ENCODE data around the gene PRR22.

PRR22 gene

DNA sequence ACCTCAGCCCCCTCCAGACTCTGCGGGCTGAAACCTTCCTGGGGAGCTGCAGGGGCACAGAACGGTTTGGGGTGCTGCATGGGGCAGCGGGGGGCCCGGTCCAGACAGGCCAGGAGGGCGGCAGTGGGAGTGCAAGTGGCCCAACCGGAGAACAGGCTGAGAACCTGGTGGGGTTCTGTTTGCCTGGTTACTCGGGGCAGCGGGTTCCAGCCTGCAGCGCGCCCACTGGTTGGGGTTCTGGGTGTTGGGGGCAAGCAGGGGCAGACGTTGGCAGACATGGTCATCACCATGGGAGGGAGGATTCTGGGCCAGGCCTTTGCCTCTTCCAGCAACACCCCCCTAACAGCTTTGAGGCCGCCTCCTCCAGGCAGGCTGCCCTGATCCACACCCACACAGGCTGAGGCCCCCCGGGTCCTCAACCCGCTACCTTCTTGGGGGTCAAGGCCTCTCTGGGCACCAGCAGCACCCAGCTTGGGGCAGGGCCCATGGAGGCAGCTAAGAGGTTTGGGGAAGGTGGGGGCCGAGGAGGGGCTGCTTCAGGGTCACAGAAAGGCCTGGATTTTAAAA lies at the start of gene PRR22:
Gene PRR22 (minus strand): TSS at position 166 of the 567 bp plus-strand sequence. CDS start 86 bp downstream, at position 80.
- DNase-seq (ENCODE audit: low read depth): no peak

DNA sequence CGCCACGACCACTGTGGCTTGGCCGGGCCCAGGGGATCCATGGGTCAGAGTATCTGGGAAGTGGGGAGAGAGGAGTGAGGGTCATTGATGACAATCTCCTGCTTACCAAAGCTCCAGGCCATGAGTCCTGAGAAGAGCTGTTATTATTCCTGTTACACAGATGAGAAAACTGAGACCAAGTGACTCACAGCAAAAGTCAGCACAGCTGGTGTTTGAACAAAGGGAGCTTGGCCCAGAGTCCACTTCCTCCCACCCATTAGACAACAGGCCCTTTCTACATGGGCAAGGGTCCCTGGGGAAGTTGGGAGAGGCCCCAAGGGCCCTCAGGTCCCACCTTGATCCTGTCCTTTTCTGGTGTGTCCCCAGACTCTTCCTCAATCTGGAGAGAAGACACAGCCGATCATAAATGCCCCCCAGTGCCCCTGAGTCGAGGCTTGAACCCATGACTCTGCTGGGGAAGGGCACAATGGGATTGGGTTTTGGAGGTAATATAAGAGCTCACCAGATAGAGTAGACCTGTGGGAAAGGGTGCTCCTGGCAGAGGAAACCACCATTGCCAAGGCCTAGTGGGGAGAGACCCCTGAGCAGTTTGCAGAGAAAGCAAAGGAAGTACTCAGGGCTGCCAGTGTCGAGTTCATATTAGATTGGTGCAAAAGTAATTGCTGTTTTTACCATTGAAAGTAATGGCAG lies 48.1 kb upstream of the PRR22 start:
- DNase-seq (ENCODE audit: low read depth): no peak

DNA sequence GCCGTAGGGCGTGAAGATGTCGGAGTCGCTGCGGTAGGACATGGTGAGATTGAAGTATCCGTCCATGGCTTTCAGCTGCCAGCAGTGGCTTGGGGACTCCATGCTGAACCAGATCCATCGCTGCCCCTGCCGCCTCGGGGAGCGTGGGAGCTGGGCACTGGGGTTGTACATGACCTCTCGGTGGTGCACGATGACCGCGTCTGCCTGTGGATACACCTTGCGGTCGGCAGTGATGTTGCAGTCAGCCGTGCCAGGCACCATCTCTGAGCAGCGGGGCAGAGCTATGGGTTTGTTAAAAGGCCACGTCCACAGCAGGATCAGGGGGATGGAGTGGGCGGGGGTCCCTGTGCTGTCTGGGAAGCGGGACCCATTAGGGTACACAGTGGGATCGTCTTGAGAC lies 47.5 kb upstream of the PRR22 start:
- no peak for DNase-seq (ENCODE audit: low read depth)

DNA sequence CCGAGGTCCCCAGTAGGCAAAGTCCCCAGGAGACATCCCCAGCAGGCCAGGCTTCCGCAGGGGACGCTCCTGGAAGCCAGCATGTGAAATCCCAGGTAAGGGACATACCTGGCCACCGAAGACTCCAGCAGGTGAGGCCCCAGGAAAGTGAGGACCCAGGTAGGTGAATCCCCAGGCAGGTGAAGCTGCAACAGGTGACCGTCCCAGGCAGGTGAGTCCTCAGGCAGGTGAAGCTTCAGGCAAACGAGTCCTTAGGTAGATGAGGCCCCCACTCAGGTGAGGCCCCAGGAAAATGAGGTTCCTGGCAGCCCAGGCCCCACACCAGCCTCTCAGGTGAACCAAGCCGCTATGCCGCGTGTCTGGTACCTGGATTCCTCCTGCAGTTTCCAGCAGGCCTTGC lies 46.6 kb upstream of the PRR22 start:
- DNase-seq (ENCODE audit: low read depth): no peak

DNA sequence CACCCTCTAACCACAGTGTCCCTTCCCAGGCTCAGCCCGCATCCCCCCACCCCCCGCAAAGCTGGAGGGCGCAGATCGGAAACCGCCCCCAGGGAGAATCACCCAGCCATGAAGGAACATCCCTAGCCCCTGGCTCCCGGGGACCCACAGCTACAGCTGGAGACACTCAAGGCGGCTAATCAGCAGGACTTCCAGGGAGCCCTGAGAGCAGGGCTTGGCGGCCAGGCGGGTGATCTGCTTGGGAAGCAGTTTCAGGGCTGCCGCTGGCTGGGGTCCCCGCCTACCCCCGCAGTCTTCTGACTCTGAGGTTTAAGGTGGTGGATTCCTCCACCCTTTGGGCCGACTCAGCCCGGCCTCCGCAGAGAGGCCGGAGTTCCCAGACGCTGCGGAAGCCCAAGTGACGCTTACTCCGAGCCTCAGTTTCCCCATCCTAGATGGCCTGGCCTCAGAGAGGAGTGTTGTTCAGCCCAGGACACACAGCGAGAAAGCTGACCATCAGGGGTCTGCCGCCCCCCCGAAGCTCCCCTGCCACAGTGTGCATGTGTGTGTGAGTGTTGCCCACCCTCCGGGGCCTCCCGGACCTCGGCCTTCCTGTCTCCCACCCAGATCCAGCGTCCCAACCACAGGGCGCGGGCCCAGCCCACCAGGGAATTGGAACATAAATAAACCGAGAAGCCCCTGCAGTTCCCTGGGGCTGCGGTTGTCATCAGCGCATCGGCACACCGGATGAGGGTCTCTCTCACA lies 45.2 kb upstream of the PRR22 start:
- no peak for DNase-seq (ENCODE audit: low read depth)

DNA sequence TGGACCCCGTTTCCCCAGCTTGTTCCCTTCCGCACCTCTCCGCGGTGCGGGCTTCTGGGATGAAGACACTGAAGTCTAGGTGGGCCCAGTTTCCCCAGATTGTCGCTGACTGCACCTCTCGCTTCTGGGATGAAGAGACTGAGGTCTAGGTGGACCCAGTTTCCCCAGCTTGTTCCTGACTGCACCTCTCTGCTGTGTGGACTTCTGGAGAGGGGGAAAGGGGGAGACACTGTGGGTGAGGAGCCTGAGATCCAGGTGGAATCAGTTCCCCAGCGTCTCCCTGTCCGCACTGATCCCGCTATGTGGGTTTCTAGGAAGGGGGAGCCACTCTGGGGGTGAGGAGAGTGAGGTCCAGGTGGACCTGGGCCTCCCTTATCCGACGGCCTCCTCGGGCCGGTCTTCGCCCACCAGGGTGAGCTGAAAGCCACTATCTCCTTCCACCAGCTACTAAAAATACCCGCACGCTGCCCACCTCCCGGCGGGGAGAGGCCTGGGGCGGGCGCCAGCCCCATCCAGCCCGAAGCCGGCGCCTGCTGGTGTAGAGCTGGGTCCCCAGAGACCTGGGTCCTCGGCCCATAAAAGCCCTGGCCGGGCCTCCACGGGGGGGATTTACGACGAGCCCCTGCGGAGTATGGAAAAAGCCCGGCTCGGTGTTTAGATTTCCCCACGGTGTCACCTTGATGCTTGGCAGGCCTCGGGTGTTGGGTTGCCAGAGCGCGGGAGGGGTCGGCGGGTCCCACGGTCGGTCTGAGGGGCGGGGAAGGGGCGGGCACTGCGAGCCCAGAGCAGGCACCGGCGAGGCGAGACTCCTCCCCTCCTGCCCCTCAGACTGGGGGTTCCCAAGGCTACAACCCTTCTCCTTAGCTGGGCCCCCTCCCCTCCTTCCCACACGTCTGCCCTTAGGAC lies 44.4 kb upstream of the PRR22 start:
- no peak for DNase-seq (ENCODE audit: low read depth)

DNA sequence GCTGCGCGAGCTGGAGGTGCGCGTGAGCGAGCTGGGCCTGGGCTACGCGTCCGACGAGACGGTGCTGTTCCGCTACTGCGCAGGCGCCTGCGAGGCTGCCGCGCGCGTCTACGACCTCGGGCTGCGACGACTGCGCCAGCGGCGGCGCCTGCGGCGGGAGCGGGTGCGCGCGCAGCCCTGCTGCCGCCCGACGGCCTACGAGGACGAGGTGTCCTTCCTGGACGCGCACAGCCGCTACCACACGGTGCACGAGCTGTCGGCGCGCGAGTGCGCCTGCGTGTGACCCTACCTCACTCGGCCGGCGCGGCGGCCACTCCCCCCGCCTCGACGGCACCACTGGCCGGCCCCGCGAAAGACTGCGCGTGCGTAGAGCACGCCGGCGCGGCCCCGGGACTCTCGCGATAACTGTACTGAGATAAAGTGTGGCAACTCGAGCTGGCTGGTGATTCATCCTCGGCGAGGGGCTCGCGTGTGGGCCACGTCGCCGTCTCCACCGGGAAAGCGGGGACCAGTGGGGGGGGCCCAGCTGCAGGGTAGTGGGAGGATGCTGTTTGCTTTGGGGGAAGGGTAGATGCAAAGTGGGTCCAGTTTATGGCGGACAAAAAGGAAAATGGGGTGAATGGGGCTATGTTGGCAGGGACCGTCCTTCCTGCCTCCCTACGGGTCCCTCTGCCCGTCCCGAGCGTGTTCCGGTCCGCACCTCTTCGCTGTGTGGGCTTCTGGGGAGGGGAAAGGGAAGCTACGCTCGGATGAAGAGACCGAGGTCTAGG lies 43.5 kb upstream of the PRR22 start:
- DNase-seq (ENCODE audit: low read depth): peak; percentile 97

DNA sequence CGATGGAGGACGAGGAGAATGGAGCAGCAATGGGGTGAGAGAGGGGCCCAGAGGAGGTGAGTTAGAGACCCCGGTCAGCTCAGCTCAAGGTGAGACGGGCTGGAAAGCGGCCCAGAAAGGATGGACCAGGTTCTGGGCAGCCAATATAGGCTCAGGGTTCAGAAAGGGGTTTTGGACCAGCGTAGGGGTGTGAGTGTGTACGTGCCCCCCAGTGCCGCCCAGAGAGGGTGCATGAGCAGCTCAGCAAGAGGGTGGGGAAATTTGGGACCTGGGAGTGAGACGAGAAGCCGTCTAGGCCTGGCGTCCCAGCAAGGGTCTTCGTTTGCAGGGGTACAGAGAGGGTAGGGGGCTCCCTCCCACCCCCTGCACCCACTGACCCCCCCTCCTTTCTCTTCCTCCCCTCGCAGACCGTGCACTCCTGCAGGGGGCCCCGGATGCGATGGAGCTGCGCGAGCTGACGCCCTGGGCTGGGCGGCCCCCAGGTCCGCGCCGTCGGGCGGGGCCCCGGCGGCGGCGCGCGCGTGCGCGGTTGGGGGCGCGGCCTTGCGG lies 42.9 kb upstream of the PRR22 start:
- DNase-seq (ENCODE audit: low read depth): no peak

DNA sequence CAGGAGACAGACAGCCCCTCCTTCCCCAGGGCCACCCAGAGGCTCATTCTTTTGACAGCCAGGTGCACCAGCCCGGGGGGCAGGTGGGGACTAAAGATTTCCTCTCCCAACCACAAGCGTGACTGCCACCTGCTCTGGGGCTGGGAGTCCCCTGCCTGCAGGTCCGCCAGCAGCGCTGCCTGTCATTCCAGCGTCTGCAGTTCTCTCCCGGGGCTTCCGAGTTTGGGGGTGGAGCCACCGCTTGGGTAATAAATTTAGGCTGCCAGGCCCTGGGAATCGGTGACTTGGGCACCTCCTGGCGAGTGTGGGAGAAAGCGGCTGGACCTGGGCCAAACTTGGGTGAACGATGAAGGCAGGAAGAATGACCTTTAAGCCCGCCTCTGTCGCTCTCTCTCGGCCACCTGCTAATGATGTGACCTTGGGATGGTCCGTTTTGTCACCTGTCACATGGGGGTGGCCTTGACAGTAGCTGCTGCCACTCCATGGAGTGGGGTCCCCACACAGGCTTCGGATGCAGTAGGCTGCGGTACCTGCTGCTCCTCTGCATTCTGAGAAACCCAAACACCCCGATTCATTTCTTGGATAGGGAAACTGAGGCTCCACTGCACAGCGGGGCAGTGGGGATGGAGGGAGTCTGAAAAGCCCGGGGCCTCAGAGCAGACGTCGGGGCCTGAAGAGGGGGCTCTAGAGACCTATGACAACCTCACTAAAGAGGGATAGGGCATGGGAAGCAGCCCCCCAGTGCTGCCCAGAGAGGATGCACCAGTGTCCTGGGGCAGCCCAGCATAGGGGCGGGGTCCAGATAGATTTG lies 42.2 kb upstream of the PRR22 start:
- no peak for DNase-seq (ENCODE audit: low read depth)

DNA sequence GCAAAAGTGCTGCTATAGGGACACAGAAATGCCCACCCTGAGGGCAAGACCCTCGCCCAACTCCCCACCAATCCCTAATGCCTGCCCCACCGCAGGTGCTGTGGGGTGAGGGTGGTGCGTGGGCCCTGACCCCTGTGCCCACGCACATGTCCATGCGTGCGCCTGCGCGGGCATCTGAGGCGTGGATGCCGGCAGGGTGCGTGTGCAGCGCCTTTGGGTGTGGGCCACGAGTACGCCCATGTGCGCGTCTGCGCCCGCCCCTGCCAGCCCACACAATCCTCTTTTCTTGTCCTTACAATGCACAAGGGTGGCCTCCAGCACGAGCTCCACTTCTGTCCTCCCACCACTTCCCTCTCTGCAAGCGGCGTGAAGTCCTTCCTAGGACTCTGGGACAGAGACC lies 40.6 kb upstream of the PRR22 start:
- no peak for DNase-seq (ENCODE audit: low read depth)

DNA sequence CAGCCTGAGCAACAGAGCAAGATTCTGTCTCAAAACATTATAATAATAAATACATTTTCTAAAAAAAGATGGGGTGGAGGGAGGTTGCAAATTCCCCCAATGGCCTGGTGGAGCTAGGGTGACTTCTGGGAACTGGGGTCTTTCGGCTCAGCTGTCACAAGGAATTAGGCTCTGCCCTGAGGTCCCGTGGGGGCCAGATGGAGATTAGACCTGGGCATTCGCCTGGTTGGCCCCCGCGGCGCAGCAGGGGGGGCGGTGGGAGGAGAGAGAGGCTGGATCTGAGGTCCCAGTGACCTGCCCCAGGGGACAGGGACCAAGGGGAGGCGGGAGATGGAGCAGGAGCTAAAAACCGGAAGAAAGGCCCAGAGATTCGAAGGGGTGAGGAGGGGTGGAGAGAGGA lies 40.2 kb upstream of the PRR22 start:
- DNase-seq (ENCODE audit: low read depth): no peak

DNA sequence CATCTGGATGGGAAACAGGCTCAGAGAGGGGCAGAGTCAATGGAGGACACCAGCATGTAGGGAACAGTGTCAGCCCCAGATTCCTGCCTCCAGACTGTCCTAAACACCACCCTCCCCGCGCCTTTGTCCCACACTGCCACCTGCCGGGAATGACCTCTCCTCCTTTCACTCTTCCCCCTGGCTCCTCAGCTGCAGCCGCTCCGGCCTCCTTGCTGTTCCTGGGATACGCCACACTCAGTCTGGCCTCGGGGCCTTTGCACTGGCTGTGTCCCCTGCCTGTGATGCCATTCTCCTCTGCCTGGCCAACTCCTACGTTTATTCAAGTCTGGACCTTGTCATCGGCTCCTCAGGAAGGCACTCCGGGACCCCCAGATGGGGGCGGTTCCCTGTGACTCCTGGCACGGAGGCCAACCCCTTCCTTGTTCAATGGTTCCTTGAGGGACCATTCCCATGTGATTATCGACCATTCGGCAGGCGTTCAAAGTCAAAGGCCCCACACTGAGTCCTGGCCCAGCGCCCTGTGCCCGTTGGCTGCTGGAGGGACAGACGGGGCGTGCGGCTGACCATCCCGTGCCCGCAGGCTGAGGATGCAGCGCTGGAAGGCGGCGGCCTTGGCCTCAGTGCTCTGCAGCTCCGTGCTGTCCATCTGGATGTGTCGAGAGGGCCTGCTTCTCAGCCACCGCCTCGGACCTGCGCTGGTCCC lies 39.2 kb upstream of the PRR22 start:
- DNase-seq (ENCODE audit: low read depth): no peak

DNA sequence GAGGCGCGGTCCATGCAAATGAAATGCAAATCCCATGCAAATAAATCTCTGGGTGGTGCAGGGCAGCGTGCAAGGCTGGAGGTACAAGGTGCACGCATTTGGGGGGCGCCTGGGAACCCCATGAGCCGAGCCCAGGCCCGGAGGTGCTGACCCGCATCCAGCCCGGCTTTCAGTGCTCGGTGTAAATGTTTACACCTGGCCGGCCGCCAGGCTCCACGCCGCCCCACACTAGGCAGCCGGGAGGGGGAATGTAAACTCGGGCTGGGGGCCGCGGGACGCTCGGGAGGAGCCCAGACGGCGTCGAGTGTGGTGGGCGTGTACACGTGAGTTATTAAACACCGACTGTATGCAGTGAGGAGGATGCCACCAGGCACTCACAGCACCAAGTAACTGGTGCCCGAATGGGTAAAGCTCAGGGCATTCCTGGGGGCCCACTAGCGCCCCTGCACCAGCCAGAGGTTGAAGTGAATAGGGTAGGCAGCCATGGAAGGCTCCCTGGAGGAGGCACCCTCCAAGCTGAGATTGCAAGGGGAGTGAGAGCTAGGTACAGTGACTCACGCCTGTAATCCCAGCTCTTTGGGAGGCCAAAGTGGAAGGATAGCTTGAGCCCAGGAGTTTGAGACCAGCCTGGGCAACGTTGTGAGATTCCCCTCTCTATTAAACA lies 37.8 kb upstream of the PRR22 start:
- DNase-seq (ENCODE audit: low read depth): no peak

DNA sequence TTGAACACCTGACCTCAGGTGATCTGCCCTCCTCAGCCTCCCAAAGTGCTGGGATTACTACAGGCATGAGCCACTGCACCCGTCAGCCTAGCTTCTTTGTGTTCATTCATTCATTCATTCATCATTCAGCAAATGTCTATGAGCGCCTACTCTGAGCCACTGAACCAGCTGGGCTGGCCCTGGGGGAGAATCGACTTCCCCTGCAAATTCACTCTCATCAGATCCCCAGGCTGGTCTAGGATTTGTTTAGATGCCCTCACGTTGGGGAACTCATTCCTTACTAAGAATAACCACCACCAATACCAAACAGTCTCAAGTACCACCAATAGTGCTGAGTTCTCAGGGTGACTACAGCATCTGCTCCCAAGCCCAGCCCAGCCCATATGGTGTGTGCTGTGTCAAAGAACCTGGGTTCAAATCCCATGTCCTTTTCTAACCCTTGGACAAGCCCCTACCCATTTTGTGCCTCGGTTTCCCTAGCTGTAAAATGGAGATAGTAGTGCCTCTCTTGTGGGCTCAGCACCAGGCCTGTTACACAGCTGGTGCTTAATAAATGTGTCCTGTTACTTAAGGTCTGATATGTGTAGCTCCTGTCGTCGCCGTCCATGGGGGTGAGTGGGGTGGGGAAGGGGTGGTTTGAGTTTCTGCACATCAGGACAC lies 37.1 kb upstream of the PRR22 start:
- DNase-seq (ENCODE audit: low read depth): no peak

DNA sequence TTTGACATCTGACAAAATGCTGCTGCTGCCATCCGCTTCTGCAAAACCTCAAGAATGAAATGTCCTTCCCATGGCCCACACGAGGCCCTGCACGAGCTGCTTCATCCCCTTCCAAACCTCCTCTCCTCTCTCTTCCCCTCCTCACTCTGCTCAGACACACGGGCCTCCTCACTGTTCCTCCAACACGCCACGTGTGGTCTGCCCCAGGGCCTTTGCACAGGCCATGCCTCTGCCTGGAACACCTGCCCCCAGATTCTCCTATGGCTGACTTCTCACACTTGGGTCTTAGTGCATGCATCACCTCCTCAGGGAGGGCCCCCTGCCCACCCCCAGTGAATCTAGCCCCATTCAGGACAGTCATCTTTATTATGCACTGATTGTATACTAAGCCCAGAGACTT lies 36.2 kb upstream of the PRR22 start:
- DNase-seq (ENCODE audit: low read depth): no peak

DNA sequence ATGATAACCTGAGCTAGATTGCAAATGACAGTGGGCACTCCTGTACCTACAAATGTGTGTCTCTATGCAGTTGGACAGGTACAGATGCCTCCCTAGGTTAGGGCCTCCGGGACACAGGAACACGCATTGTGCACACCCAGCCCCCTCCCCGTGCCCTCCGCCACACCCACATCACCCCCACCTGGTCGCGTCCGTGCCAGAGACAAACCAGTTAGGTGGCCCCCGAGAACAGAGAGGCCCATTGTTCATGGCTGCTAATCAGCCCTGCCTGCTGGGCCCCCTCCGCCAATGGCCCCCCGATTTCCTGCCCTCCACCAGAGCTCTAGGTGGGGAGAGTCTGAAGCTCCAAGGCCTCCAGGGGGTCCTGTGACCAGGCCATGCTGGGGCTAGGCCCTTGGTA lies 34.0 kb upstream of the PRR22 start:
- no peak for DNase-seq (ENCODE audit: low read depth)

DNA sequence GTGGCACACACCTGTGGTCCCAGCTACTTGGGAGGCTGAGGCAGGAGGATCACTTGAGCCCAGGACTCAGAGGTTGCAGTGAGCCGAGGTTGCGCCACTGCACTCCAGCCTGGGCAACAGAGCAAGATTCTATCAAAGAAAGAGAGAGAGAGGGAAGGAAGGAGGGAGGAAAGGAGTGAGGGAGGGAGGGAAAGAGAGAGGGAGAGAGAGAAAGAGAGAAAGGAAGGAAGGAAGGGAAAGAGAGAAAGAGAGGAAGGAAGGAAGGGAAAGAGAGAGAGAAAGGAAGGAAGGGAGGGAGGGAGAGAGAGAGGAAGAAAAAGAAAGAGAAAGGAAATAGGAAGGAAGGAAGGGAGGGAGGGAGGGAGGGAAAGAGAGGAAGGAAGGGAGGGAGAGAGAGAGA lies 32.7 kb upstream of the PRR22 start:
- no peak for DNase-seq (ENCODE audit: low read depth)

DNA sequence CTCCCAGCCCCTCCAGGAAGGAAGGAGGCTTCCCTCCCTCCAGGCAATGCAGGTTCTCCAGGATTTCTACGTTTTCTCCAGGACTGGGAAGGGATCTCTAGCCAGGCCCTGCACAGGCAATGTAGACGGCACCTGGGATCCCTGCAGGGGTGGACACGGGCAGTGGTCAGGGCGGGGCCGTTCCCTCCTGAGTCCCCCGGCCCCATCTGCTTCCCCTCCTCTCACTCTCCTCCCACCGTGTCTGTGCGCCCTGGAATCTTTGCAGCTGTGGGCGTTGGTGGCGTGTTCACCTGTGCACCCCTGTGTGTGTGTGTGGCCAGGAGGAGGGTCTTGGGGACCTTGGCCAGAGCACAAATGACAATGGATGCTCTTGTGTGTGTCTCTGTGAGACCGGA lies 30.3 kb upstream of the PRR22 start:
- no peak for DNase-seq (ENCODE audit: low read depth)
